Stimulated activated naive CD8-positive, alpha-beta T cell treated with anti-CD3 and anti-CD28 coated beads, Interleukin-15, Interleukin-2, amounts not matched to agents 100 U/mL and 50 U/mL, for 24 hours (primary cell): ENCODE data around the gene SUN1.

ENCODE experiments used
- ATAC-seq: fragments of 150-1000 bp; cut with Tn5 transposase; one replicate; pipeline ENCODE4 v1.10.0; 2021
- DNase-seq: peaks from one replicate; pipeline ENCODE4 v3.0.0; 2021

Gene SUN1

DNA sequence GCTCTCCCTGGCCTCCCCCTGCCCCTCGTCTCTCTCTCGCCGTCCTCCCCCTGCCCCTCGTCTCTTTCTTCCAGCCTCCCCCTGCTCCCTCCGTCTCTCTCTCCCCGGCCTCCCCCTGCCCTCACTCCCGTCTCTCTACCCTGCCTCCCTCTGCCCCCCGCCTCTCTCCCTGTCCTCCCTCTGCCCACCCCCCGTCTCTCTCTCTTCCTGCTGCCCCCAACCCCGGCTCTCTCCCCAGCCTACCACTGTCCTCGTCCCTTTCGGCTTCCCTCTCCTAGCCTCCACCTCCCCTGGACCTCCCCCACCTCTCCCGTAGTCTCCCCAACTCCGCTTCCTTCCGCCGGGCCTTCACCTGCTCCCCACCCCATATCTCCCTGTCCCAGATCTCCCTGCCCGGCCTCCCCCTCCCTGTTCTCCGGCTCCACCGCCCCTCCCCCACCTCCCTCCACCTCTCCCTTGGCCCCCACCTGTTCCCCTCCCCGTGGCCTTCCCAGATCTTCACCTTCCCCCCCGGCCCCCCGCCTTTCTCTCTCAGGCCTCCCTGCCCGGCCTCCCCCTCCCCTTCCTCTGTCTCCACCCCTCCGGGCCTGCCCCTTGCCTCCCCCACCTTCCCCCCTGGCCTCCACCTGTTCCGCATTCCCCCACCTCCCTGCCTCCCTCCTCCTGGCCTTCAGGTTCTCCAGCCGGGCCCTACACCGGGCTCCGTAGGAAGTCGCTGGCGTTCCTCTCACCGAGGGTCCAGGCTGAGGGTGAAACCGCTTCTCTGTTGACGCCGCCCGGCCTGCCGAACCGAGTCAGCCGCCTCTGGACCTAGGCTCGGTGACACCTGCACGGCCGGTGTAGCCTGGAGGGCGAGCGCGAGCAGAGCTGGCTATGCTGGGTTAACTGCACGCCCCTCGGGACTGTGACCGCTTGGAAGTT, 45.3 kb downstream of the SUN1 start:
- no peak for ATAC-seq

GRCh38 chr7:879093-879492, 46.8 kb downstream of the SUN1 start:
- no peak for ATAC-seq
- DNase-seq, result no peak

More for the DNA sequence above, 45.3 kb downstream of the SUN1 start:
- peak; percentile 22 for DNase-seq

- DNase-seq, result no peak
- no peak for ATAC-seq
Observed at GRCh38 chr7:879706-880105, 47.4 kb downstream of the SUN1 start.

DNA sequence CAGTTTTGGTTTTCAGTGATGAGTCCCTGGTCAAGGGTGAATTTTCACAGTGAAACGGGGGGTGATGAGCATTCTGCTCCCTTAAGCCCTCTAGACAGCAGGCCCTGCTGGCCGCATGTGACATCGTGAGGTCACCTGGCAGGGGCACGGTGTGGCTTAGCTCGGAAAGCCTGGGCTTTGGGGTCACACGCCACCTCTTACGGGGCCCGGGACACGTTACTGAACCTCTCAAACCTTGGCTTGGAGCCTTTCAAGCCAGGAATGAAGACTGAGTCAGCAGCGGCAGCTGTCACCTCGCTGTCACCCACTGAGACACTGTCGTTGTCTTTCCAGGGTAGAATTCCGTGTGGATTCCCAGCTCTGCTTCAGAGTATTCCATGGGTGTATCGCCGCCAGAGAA, 48.2 kb downstream of the SUN1 start:
- no peak for ATAC-seq
- no peak for DNase-seq

GRCh38 chr7:881441-882234, 49.4 kb downstream of the SUN1 start:
- DNase-seq (no peak), ATAC-seq (no peak)

DNA sequence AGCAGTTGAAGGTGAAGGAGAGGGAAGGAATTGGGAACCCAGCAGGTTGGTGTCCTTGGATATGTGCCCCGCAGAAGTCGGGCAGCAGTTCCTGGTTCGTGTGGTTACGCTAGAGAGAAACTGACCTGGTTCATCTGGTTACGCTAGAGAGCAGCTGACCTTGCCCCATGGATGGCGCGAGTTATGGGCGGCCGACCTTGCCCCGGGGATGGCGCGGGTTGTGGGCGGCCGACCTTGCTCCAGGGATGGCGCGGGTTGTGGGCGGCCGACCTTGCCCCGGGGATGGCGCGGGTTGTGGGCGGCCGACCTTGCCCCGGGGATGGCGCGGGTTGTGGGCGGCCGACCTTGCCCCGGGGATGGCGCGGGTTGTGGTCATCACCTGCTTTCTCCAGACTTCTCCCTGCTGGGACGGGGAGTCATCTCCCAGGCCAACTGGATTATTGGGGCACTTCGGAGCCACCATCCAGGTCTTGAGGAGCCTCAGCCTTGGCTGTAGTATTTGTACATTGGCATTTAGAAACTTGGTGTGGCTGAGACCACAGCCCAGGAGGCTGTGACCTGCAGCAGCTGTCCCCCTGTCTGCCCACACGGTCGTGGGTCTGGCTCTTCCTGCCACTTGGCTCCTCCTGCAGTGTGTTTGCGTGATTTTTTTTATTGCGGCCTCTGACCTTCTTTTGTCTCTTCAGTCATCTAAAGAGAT, 50.2 kb downstream of the SUN1 start:
- ATAC-seq (no peak), DNase-seq (no peak)

DNA sequence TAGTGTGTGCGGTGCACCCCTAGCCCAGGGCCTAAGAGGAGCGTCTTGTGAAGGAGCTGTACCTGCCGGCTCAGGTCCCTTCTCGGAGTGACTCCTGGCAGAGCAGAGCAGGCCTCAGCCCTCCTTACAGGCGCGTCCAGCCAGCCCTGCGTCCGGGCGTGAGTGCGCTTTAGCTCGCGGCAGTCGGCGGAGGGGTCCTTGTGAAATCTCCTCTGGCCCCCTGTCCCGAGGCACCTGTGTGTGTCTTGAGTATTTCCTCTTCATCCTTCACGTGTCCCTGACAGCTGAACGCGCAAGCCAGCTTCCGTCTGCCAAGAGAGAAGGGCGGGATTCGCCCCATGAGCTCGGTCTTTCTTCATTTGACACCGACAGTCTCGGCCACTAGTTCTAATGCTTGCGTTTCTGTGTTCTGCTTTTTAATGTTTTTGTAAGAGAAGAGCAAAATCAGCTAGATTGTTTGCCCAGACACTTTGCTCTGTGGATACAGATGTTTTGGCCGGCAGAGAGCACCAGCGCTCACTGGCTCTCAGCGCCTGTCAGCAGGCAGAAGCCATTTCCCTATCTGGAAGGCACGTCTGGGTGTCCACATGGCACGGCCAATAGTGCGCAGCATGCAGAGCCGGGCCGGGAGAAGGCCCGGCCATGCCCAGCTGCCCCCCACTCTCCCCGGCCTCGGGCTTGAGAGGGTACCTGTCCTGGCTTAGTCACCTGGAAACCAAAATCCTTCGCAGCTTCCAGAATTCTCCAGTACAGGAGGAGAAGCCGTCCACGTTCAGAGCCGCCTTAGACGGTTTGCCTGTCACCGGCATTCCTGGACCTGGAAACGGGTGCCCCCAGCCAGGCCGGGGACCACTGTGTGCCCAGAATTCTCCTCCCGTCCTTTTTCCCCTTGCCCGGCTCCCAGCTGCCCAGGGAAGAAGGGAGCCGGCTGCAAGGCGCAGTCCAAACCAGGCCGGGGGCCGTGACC, 51.1 kb downstream of the SUN1 start:
- no peak for DNase-seq
- ATAC-seq, result no peak

- ATAC-seq, result no peak
- no peak for DNase-seq
Observed at GRCh38 chr7:884191-885003, 52.1 kb downstream of the SUN1 start.

DNA sequence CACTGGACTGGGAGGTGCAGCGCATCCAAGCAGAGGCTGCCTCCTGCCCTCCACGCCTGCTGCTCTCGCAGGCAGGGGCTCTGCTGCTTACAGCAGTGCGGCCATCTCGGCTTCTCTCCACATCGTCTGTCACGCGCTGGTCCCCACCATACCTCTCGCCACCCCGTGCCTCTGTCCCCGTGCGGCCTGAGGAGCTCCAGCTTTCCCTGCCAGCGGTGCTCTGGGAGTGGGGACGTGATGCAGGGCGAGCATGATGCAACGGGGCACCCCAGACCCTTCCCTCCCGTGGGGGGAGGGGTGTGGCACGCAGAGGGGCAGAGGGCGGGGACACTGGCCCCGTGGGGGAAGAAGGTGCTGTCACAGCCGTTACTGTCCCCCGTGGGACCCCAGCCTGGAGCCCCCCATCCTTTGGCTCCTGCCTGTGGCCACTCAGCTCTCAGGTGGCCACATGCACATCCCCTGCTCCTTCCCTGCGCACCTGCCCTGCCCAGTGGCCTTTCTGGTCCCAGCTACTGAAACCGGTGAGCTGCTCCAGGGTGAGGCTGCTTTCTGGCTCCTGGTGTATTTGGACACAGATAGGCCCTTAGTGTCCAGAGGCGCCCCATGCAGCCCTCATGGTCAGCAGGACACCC, 53.1 kb downstream of the SUN1 start:
- DNase-seq, result no peak
- ATAC-seq, result no peak

DNA sequence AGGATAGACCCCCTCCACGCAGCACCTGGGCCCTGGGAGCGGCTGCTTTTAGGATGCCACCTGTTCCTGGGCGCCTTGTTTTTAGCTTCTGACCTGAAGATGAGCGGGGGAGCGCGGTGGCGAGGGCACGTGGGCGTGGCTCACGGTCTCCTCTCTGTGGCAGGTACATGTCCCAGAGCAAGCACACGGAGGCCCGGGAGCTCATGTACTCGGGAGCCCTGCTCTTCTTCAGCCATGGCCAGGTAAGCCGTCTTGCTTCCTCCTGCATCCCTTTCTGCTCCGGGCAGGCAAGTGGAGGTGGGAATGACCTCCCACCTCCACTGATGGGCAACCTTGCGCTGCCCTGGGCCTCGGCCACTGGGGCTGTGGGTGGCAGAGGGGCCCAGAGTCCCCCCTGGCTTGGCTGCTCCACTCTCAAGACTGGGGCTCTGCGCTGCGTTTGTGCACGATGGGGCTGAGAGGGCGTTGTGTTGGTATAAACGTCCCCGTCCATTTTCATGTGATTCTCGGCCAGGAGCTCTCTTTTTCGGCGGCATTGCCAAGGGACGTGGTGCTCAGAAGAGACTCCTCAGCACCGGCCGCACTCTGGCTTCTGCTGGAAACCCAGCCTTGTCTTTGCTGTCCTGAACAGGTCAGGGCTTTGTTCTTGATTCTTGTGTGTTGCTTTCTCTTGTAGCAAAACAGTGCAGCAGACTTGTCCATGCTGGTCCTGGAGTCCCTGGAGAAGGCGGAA, 53.8 kb downstream of the SUN1 start:
- DNase-seq (no peak), ATAC-seq (no peak)

DNA sequence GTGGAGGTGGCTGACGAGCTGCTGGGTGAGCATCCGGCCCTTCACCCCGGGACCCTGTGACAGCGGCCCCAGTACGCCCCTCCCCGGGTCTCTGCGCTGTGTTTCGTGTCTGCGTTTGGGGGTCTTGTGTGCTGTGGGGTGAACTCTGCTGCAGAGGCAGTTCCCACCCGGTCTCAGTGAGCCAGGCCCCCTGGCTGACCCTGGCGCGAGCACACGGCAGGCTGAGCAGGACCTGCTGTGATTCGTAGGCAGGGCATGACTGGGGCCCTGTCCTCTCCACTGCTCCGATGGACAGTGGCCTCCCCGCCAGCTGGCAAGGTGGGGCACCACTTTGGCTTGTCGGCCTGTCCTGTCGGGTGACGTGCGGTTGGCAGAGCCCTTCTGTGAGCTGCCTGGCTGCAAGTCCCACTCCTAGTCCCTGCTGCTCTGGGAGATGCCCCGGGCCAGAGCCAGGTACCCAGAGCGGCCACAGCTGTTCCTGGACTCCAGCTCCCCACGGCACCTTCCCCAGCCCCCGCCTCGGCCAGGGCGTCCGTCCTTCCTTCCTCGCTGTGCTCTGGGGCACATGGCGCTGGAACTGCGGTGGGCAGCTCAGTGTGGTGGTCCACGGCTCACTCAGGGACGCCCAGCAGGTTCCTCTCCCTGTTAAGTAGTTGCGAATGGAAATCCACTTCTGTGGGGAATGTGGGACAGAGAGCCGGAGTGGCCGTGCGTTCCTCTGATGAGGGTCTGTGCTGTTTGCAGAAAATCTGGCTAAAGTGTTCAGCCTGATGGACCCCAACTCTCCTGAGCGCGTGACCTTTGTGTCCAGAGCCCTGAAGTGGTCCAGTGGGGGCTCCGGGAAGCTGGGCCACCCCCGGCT, 54.6 kb downstream of the SUN1 start:
- DNase-seq (no peak), ATAC-seq (no peak)

GRCh38 chr7:887488-887820, 55.2 kb downstream of the SUN1 start:
- DNase-seq (no peak), ATAC-seq (no peak)

GRCh38 chr7:888081-889024, 56.1 kb downstream of the SUN1 start:
- ATAC-seq (no peak), DNase-seq (no peak)

- DNase-seq (no peak), ATAC-seq (no peak)
Observed at GRCh38 chr7:889025-889390, 56.7 kb downstream of the SUN1 start.

GRCh38 chr7:889391-889790, 57.1 kb downstream of the SUN1 start:
- DNase-seq (no peak), ATAC-seq (no peak)

DNA sequence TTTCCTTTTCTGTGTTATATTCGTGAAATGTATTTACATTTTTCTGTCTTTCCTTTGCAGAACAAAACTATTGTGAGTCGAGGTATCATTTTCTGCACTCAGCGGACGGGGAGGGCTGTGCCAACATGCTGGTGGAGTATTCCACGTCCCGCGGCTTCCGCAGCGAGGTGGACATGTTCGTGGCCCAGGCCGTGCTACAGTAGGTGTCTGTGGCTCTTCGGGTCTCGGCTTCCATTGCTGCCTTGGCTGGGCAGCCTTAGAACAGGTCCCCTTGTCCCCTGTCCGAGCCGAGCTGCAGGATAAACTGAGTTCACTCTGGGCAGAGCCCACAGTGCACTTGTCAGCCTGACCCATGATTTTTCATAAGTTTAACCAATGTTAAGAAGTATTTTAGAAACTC, 58.6 kb downstream of the SUN1 start:
- no peak for ATAC-seq
- DNase-seq, result no peak

DNA sequence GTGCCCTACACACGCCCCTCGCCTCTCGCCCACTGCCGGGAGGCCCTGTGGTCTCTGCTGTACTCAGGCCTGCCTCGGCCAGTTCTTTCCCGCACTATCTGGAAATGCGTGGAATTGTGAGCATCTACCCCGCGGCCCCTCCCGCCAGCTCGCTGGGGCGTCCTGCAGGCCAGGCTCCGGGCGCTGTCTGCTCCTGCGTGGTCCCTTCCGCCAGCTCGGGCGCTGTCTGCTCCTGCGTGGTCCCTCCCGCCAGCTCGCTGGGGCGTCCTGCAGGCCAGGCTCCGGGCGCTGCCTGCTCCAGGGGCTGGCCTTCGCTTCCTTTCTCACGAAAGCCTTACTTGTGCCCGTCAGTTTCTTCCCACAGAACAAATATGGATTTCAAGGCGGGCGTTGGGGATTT, 59.0 kb downstream of the SUN1 start:
- no peak for DNase-seq
- ATAC-seq, result no peak

GRCh38 chr7:891805-892204, 59.5 kb downstream of the SUN1 start:
- DNase-seq, result no peak
- ATAC-seq, result no peak
